ENCODE measurements around the gene NPHS2.

NPHS2 gene

DNA sequence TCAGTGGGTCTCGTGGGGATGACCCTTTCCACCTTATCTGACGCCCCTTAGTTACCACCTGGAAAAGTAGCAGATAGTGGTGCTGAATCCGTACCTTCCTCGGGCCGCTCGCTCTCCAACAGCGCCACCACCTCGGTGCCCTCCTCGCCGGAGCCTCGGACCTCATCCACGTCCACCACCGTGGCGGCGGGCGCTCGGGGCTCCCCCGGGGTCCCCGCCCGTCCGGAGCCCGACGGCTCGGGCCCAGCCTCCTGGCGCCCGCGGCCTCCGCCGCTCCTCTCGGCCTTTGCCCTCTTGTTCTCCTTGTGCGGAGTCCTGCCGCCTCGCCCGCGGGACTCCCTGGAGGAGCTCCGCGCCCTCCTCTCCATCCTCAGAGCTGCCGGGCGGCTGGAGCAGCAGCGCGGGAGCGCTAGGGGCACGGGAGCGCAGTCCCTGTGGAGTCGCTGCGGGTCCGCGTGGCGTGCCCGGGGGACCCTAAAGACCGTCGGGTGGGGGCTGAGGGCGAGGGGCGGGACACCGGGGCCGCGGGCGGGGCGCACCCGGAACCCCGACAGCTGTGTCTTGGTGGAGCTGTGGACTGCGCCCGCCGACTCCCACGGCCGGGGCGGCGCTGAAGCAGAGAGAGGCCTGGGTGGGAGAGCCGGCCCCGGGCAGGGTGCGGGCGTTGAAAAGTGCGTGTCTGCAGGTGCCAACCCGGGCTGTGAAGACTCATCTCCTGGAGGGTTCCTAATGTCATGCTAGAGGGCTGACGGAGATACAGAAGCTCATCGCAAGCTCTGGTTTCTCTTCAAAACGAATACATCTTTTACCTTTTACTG lies at the start of gene NPHS2:
Gene NPHS2 (minus strand): TSS at position 452 of the 818 bp plus-strand sequence. CDS start 84 bp downstream, at position 368.
- no peak for DNase-seq (ENCODE audit: low spot score)

DNA sequence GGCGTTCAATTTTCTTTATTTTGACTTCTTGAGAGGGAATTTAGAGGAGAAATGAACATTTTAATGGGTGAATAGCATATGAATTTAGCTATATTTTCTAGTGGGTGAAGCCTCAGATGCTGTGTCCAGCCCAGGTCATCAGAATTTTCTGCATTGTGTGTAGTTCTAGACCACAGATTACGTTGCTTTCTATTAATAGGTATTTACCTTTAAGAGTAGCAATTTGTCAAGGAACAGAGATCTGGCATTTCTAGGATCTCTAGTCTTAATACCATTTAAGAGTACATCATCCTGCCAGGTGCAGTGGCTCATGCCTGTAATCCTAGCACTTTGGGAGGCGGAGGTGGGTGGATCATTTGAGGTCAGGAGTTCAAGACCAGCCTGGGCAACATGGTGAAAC lies 36.6 kb upstream of the NPHS2 start:
- DNase-seq (ENCODE audit: low spot score), result no peak

DNA sequence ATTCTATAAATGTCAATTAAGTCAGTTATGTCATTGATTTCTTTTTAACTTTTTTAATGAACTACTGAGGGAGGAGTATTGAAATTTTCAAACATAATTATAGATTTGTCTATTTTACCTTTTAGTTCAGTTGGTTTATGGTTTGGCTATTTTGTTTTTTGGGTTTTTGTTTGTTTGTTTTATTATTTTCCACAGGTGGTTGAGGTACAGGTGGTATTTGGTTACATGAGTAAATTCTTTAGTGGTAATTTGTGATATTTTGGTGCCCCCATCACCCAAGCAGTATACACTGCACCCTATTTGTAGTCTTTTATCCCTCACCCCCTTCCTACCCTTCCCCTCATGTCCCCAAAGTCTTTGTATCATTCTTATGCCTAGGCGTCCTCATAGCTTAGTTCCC lies 25.3 kb upstream of the NPHS2 start:
- DNase-seq (ENCODE audit: low spot score), result no peak

DNA sequence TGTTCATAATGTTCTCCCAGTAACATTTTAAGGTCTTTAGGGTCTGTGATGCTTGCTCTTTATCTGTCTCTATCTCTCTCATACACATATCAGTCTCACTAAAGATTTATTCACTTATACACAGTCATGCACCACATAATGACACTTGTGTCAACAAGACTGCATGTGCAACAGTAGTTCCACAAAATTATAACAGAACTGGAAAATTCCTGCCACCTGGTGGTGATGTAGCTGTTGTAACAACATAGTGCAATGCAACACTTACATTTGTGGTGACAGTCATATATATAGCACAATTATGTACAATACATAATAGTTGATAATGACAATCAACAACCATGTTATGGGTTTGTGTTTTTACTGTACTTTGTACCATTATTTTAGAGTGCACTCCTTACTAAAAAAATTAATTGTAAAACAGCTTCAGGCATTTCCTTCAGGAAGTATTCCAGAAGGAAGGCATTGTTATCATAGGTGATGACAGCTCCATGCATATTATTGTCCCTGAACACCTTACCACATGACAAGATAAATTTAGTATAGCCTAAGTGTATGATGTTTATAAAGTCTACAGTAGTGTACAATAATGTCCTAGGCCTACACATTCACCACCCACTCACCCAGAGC lies 24.0 kb upstream of the NPHS2 start:
- DNase-seq (ENCODE audit: low spot score), result no peak

DNA sequence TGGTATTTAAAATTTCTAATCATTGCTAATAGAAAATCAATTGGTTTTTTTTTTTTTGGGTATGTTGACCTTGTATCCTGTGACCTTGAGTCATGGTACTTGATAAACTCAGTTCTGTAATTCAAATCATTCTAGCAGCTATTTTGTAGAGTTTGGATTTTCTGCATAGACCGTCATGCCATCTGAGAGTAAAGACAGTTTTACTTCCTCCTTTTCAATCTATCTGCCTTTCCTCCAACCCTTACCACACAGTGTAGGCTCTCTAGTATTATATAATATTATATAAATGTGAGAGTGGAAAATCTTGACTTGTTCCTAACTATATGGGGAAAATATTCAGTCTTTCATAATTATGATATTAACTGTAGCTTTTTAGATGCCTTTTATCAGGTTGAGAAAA lies 22.9 kb upstream of the NPHS2 start:
- no peak for DNase-seq (ENCODE audit: low spot score)

DNA sequence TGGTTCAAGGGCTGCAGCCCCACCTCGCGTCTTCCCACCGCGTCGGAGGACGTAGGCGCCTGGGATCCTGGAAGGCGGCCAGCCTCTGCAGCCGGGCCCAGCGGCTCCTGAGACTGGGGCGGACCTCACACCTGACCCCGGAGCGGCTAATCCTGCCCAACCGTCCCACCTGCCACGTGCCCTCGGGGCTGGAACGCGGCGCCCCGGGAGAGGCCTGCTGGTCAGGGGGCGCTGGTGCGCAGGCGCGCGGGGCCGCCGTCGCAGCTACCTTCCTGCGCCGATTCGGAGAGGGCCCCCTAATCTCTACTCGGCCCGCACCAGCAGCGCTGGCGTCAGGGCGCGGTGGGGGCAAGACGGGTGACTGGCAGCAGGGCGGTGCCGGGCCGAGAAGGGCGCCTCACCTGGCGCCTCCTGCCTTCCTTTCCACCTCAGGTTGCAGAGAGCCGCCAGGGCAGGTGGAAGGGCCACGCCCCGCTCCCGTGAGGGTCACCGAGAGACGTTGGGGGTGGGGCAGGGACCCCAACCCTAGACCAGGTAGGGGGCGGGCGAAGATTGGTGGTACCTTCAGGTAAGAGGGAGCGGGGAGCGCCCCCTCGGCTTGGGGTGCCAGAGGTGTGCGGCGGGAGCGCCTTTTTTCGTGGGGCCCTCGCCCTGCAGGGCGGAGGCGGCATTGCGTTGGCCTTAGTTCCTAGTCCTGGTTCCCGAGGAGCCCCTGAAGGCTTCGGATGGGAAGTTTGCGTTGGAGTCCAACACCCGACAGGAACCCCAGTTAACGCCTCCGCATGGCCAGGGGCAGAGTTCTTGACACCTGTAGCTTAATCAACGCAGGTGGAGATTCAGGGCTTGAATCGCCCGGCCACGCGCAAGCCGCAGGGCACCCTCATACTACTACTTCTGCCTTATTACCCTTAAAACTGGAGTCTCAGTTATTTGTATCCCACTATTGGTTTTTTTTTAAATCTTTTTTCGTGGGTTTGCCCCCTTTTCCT lies 16.1 kb upstream of the NPHS2 start, which contains the start of gene TDRD5:
Gene TDRD5 (plus strand): TSS at position 241 of the 989 bp plus-strand sequence. CDS start 784 bp downstream, outside the sequence.
- DNase-seq (ENCODE audit: low spot score), result no peak

DNA sequence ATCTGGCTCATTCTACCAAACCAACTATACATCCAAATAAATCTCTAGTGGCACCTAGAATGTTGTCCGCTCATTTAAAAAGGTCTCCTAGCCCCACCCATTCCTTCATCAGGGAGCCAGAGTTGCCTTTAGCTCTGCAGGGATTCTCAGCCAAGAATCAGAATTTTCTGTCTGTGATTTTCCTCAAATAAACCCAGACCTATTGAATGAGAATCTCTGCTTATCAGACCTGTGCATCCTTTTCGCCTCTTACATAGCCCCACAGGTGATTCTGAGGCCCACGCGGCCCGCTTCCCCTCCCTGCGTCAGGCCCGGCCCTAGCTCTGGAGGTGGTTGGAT lies 15.5 kb upstream of the NPHS2 start:
- DNase-seq (ENCODE audit: low spot score), result no peak

DNA sequence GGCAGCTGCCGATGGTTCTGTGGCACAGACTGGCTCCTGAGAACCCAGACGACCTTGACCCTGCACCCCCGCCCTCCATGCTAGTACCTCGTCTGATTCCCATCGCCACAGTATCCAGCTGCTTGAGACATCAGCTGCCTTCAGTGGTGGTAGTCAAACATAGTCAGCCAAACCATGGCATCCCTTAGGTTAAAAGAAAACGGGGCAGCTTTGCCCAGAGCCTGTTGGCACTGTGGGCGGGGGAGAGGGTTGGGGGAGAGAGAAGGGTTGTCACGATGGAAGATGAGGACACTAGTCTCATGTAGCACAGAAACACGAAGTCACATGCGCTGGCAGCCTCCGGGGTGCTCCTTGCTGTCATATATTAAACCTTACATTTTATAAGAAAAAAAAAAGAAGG lies 14.9 kb upstream of the NPHS2 start:
- no peak for DNase-seq (ENCODE audit: low spot score)

DNA sequence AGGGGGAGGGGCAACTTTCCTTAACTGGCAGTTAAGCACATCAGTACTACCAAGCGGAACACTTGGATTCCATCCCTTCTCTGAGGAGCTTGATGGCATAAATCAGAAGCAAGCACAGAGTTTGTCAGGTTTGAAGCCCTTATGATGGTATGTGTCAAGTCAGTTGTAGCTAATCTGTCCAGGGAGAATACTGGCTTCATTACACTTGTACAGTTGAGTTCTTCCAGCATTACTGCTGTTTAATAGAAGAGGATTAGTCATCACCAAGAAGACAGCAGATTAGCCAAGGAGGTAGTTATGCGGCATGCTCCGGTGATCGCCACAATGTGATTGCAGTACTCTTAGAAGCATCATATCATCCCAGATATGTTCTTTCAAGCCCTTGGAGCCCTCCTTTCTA lies 13.8 kb upstream of the NPHS2 start:
- DNase-seq (ENCODE audit: low spot score), result no peak

DNA sequence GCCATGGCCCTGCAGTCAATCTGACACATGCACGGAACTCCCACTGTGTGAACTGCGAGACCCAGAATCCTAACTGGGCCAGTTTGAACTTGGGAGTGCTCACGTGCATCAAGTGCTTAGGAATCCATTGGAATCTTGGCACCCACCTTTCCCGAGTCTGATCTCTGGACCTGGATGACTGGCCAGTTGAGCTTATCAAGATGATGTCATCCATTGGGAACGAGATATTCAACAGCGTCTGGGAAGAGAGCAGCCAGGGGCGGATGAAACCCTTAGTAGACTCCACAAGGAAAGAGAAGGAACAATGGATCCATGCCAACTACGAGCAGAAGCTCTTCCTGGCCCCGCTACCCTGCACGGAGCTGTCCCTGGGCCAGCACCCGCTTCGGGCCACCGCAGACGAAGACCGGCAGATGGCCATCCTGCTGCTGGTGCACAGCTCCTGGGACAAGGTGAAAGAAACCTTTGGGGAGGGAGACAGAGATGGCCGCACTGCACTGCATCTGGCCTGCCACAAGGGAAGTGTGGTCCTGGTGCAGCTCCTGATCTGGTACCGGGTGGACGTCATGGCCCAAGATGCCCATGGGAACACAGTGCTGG lies 12.8 kb upstream of the NPHS2 start:
- no peak for DNase-seq (ENCODE audit: low spot score)

DNA sequence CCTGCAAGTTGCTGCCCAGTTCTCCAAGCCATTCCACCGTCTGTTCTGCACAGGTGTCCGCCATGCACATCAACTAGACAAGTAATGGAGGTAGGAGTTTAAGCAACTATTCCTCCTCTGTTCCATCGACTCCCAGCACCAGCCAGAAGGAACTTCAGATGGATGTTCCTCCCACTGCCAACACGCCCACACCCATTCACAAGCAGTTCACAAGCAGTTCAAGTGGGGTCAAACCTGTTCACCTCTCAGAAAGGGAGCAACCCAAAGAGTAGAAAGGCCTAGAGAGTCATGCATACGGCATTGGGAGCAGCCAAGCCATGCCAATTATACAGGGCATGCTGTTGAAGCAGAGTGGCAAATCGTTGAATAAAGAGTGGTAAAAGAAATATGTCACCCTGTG lies 11.6 kb upstream of the NPHS2 start:
- DNase-seq (ENCODE audit: low spot score), result no peak

DNA sequence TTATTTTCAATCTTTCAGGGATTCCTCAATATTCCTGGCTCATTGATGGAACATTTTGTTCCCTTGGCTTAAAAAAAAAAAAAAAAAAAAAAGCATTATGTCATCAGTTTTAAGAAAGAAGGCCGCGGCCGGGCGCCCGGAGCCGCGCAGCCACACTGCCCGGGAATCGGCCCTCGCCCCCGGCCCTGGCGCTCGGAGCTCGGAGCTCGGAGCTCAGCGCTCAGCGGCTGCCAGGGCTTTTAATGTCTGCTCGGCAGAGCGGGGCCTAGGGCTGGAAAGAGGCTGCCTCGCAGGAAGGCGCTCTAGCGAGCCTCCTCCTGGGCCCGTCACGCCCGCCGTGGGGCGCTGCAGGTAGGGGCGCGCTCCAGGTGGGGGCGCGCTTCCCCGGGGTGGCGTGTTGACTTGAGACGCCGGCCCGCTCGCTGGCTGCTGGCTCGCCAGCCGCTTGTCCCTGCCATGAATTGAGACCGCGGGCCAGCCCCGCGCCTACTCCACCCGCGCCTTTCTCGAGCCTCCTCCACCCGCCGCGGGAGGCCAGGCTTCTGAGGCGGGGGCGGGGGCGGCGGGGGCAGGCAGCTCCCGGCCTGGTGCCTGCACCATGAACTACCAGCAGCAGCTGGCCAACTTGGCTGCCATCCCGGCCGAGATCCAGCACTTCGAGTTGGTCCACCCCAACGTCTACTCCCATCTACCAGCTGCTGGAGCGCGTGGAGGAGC lies 10.5 kb upstream of the NPHS2 start:
- no peak for DNase-seq (ENCODE audit: low spot score)

DNA sequence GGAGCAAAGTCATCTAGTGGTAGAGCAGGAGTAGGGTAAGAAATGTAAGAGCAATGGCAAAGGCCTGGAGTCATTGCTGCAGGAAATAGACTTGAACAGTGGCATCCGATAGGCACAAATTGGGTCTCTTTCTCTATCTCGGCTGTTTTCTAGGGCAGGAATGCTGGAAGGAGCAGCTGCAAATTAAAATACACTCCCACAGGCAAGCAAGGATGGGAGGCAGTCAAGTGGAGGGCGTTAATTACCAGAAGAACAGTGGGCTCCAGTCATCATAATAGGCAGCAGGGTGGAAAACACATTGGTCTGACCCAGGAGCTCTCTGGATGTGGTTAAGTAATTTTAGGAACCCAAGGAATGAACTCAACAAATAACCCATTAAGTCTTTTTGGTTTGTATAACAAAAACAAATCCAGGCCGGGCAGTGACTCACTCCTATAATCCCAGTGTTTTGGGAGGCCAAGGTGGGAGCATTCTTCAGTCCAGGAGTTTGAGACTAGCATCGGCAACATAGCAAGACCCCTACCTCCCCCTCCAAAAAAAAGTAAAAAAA lies 8.1 kb upstream of the NPHS2 start:
- DNase-seq (ENCODE audit: low spot score), result no peak

DNA sequence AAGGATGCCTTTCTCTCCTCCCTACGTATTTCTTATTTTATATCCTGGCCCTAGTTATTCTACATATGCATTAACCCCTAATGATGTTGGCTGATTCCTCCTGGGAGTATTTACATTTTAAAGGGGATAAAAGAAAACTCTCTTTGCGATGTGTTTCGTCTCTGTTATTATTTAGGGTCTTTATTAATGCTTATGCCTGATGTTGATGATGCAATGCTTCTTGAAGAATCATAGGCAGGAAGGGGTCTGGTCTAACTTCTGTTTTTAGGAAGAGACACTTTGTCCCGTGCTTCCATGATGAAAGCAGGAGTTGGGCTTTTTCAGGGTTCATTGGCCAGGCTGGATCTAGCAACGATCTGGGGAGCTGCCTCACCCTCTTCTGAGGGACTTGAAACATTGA lies 761 bp upstream of the NPHS2 start:
- DNase-seq (ENCODE audit: low spot score), result no peak

DNA sequence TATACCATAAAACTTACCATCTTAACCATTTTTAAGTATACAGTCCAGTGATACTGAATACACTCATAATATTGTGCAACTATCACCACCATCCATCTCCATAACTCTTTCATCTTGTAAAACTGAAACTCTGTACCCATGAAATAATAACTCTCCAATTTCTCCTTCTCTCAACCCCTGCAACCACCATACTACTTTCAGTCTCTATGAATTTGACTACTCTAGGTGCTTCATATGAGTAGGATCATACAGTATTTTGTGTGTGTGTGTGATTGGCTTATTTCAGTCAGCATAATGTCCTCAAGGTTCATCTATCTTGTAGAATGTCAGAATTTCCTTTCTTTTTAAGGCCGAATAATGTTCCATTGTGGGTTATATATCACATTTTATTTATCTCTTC lies 17.7 kb downstream of the NPHS2 start:
- no peak for DNase-seq (ENCODE audit: low spot score)

DNA sequence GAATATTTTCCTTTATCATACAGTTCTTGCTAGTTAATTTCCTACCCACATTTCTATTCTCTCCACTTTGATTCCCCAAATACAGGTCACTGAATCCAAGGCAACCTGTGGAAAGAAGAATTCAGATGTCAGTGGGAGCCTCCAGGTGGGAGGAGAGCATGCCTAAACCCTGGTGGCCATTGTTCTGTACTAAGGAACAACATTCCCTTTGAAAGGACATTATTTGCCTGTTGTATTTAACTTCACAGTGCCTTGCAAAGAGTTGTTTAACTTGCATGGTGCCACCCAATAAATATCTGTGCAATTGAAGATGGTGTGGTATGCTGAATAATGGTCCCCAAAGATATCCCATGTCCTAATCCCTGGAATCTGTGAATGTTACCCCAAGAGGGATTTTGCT lies 21.3 kb downstream of the NPHS2 start:
- DNase-seq (ENCODE audit: low spot score), result no peak

DNA sequence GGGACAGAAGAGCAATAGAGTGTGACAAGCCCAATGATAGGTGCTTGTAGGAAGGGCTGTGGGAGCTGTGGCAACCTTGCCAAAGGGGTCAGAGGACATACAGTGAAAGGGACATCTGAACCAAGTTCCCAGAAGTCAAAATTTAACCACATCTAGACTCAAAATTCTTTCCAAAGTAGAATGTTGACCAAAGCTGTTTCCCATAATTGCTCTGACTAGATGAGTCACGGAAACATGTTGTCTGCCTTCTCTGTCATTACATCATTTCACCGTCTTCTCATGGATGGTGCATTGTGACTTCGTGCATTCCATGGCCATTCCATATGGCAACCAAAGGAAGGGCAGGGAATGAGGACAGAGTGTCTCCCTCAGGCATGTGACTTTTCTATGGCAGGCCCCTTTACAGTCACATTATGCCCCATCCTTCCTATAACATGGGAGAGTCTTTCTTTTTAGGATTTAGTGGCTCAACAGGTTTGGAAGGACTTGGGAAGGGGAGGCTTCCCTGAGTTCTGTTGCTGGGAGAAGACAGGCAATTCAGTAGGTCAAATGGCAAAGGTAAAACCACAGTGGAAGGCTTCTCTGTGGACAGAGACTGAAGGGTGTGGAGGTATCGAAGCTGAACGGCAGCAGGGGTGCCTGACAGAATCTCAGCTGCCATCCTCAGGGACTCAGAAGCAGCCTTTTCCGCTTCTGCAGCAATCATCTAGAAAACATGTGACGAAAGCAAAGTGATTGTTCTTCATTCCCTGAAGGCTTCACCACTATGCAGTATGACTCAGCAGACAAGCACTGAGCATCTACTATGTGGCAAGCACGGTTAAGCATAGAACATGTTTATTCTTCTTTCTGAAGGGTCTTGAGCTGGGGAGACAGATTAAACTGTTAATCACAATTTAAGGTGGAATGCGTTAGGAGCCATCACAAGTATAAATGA lies 24.7 kb downstream of the NPHS2 start:
- DNase-seq (ENCODE audit: low spot score), result no peak

DNA sequence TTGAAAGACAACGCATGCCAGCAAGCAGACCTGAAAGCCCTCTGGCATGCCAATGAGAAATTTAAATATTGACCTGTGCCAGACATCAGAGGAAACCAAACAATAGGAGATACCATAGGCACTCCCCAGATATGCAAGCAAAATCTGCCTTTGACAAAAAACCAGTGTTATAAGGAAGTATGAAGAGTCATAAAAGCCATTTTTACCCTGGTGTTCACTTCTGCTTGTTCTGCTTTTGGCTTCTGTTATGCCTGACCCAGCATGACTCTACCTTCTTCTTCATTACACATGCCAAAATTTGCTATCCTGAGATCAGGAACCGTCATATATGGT lies 26.4 kb downstream of the NPHS2 start:
- DNase-seq (ENCODE audit: low spot score), result no peak

DNA sequence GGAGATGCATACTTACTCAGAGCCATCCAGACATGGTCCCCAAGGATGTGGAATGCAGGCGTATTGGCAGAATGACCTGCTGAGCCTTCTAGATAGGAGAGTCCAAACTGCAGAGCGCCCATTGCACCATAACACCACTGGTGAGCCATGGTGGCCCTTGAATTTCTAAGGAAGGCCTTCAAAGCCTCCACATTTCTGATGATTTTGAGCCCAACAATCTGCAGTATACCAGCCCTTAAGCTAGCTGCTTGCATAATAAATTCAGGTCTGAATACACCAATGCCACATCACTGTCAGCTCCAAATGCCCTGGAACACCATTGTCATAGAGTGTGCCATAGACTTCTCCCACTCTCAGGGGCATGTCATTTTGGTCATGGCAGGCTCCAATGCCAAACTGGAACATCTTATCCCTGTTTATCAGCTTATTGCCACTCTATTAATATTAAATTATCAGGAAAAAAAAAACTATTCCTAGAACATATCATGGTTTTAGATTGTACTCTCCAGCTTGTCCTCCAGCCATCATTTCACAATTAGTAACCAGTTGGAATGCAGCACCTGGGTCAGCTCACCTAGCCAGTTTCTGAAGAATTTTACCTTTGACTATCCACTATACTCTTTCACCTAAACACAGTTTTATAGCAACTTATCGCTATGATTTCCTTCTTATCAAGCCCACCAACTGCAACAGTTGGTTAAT lies 26.9 kb downstream of the NPHS2 start:
- no peak for DNase-seq (ENCODE audit: low spot score)

Data from hematopoietic multipotent progenitor cell treated with erythropoietin and hydrocortisone succinate and interleukin-3 and kit ligand, for 15 days (in vitro differentiated cells).